Peyer's patch (tissue), 4 donors: ENCODE measurements around the gene ASPG. TPM values are rescaled to one million over a fixed set of nuclear protein-coding genes. Genes with fewer than 3 reads are reported as not detected.

Experiments used
- DNase-seq, 3 donors: peaks; one replicate each; pipeline ENCODE4 v3.0.0-alpha.2; 2017 to 2019
- H3K27ac ChIP-seq, 4 donors: fragments of 200-600 bp; sonication (generic); one replicate each; pipeline ENCODE4 v1.5.1; 2016 to 2019
- H3K27me3 ChIP-seq, 2 donors: fragments of 200-600 bp; sonication (generic); one replicate each; pipeline ENCODE4 v1.5.1; 2019
- H3K36me3 ChIP-seq, 3 donors: fragments of 200-600 bp; sonication (generic); one replicate each; pipeline ENCODE4 v1.5.1; 2016 to 2019
- H3K4me1 ChIP-seq, 4 donors: fragments of 200-600 bp; sonication (generic); one replicate each; pipeline ENCODE4 v1.5.1; 2016 to 2019
- H3K4me3 ChIP-seq, 4 donors: fragments of 200-600 bp; sonication (generic); 1 replicate in 3 of 4; 2 replicates in 1 of 4; pipeline ENCODE4 v1.5.1; 2016 to 2019; ENCODE audit warnings: mild to moderate bottlenecking in 1 of 4
- H3K9me3 ChIP-seq, 4 donors: fragments of 200-600 bp; sonication (generic); one replicate each; pipeline ENCODE4 v1.5.1; 2016 to 2019; ENCODE audit warnings: mild to moderate bottlenecking in 1 of 4
- CTCF ChIP-seq, 6 experiments: fragments of 450-650 bp in 4 of 6; fragments of 200-600 bp in 2 of 6; sonication (generic) in 1 of 6; IDR thresholded peaks; one replicate each; pipeline ENCODE4 v1.5.1; 2017 to 2019; ENCODE audit warnings: antibody characterized with exemption in 6 of 6, mild to moderate bottlenecking in 3 of 6, moderate library complexity in 1 of 6
- POLR2A ChIP-seq, 2 donors: fragments of 450-650 bp; IDR thresholded peaks; one replicate each; pipeline ENCODE4 v1.5.1; 2017; ENCODE audit warnings: antibody characterized with exemption in 2 of 2, mild to moderate bottlenecking in 2 of 2, moderate library complexity in 2 of 2
- total RNA-seq, 4 donors: library from RNA; depleted of rRNA; stranded (reverse); fragments of >200 nt; gene quantifications; one replicate each; pipeline ENCODE4 v1.1.0, GENCODE V29; 2016

The ASPG gene
- total RNA-seq, 4 donors from 2014 or later, result 1.2 to 7.4 (median 2.3) TPM; not detected in 1

GRCh38 chr14:104140463-104141331, 55.2 kb downstream of the ASPG start:
- no peaks in the 10 kb centered on the region for H3K36me3 ChIP-seq
- no peak overlapping the region for H3K4me3 ChIP-seq
- H3K4me1 ChIP-seq, result peaks cover 0 to 25% (median 15%) of the 10 kb centered on the region in 4 donors
- H3K27ac ChIP-seq, result no peak overlapping the region
- peak in 2 of 3 donors; percentile 30 to 35 for DNase-seq
- H3K27me3 ChIP-seq, result peaks cover 0 to 31% of the 10 kb centered on the region in 2 donors
- H3K9me3 ChIP-seq, result no peaks in the 10 kb centered on the region
- TF ChIP-seq POLR2A (IDR thresholded peaks at IDR 0.05), result no peak
- TF ChIP-seq CTCF (IDR thresholded peaks at IDR 0.05), result no peak

- H3K27me3 ChIP-seq, result peaks cover 0 to 24% of the 10 kb centered on the region in 2 donors
- H3K9me3 ChIP-seq, result no peaks in the 10 kb centered on the region
- no peak for TF ChIP-seq POLR2A (IDR thresholded peaks at IDR 0.05)
- peaks cover 0 to 21% (median 13%) of the 10 kb centered on the region in 4 donors for H3K4me1 ChIP-seq
- DNase-seq, result peak in 1 of 3 donors; percentile 22
- H3K4me3 ChIP-seq, result no peak overlapping the region
- H3K36me3 ChIP-seq, result no peaks in the 10 kb centered on the region
- no peak overlapping the region for H3K27ac ChIP-seq
These were observed 56.2 kb downstream of the ASPG start for GRCh38 chr14:104141621-104142091.

GRCh38 chr14:104142136-104142945, 56.8 kb downstream of the ASPG start:
- TF ChIP-seq CTCF (IDR thresholded peaks at IDR 0.05), result no peak
- no peak for TF ChIP-seq POLR2A (IDR thresholded peaks at IDR 0.05)
- Histone ChIP-seq H3K27me3 (peaks cover 0 to 17% of the 10 kb centered on the region in 2 donors), H3K4me3 (no peak overlapping the region), H3K4me1 (peaks cover 0 to 17% (median 7%) of the 10 kb centered on the region in 4 donors), H3K27ac (no peak overlapping the region), H3K36me3 (no peaks in the 10 kb centered on the region), H3K9me3 (no peaks in the 10 kb centered on the region)
- peak in 1 of 3 donors; percentile 22 for DNase-seq

- Histone ChIP-seq H3K4me1 (peaks cover 0 to 11% (median 4%) of the 10 kb centered on the region in 4 donors), H3K9me3 (no peaks in the 10 kb centered on the region), H3K36me3 (no peaks in the 10 kb centered on the region), H3K27ac (no peak overlapping the region), H3K4me3 (no peak overlapping the region), H3K27me3 (peaks cover 0 to 11% of the 10 kb centered on the region in 2 donors)
- DNase-seq, result peak in 1 of 3 donors; percentile 32
- no peak for TF ChIP-seq POLR2A (IDR thresholded peaks at IDR 0.05)
- no peak for TF ChIP-seq CTCF (IDR thresholded peaks at IDR 0.05)
These were observed 57.5 kb downstream of the ASPG start for GRCh38 chr14:104142946-104143470.

GRCh38 chr14:104143521-104144452, 58.3 kb downstream of the ASPG start:
- Histone ChIP-seq H3K27me3 (peaks cover 0 to 3% of the 10 kb centered on the region in 2 donors), H3K36me3 (no peaks in the 10 kb centered on the region), H3K9me3 (no peaks in the 10 kb centered on the region), H3K4me3 (no peak overlapping the region), H3K27ac (no peak overlapping the region), H3K4me1 (peaks cover 0 to 3% (median 0%) of the 10 kb centered on the region in 4 donors)
- TF ChIP-seq POLR2A (IDR thresholded peaks at IDR 0.05) (no peak), CTCF (IDR thresholded peaks at IDR 0.05) (no peak)
- peak in 1 of 3 donors; percentile 34 for DNase-seq
